Endometrial microvascular endothelial cells (primary cell): ENCODE data around the gene PARL. TPM values are rescaled to one million over a fixed set of nuclear protein-coding genes. Genes with fewer than 3 reads are reported as not detected.

ENCODE experiments used
- in situ Hi-C: cut with HindIII; loops from 2 replicates; pipeline ENCODE4 v1.10.0; 2017; ENCODE audit warnings: low sequenced_read_pairs, low pct_unique_long_range_greater_than_20kb; ENCODE audit errors: inconsistent ontology term
- total RNA-seq: library from RNA; depleted of rRNA; stranded (reverse); fragments of >200 nt; gene quantifications from one replicate; pipeline ENCODE4 v1.2.3, GENCODE V29; 2015; ENCODE audit errors: inconsistent ontology term

Gene PARL
- total RNA-seq, 1 donor from 2014 or later, result 37.4 TPM

GRCh38 chr3:183871541-183871940 is 13.1 kb downstream of the PARL start:
- in situ Hi-C loops, result no loop called here

DNA sequence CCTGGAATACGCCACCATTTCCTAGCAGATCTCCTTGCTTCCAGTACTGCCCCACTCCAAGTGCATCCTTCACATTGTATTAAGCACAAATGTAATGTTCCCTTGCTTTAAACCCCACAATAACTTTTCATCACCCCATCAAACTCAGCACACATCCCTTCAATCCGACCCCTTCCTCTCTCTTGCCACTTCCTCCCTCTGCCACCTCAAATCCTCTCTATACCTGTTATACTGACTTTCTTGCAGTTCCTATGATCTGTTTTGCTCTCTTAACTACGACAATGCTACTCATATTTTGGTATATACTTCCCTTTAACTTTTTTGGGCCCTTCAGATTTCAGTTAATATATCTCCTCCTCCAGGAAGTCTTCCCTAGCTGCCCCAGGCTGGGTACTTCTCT is 14.1 kb downstream of the PARL start:
- in situ Hi-C loops, result no loop called here

GRCh38 chr3:183868796-183869195 is 15.9 kb downstream of the PARL start:
- in situ Hi-C loops, result no loop called here

- in situ Hi-C loops, result no loop called here
These were observed 22.1 kb downstream of the PARL start for GRCh38 chr3:183862610-183863009.

- in situ Hi-C loops, result no loop called here
These were observed 26.8 kb downstream of the PARL start for GRCh38 chr3:183857863-183858262.

DNA sequence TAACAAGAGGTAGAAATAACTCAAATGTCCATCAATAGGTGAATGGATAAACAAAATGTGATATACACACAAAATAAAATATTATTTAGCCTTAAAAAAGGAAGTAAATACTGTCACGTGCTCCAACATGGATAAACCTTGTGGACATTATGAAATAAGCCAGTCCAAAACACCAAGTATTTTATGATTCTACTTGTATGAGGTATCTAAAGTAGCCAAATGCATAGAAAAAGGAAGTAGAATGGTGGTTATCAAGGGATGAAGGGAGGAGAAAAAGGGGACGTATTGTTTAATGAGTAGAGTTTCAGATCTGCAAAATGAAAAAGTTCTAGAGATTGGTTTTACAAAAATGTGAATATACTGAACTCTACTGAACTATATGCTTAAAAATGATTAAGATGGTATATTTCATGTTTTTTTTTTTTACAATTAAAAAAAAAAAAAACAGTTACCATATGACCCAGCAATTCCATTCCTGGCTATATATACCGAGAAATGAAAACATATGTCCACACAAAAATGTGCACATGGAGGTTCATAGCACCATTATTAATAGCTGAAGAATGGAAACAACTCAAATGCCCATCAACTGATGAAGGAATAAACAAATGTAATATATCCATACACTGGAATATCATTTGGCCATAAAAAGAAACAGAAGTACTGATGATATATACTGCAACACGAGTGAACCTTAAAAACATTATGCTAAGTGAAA is 30.2 kb downstream of the PARL start:
- in situ Hi-C loops, result no loop called here

- in situ Hi-C loops, result no loop called here
These were observed 38.9 kb downstream of the PARL start for GRCh38 chr3:183845608-183846288.

GRCh38 chr3:183845090-183845489 is 39.6 kb downstream of the PARL start:
- in situ Hi-C loops, result no loop called here

DNA sequence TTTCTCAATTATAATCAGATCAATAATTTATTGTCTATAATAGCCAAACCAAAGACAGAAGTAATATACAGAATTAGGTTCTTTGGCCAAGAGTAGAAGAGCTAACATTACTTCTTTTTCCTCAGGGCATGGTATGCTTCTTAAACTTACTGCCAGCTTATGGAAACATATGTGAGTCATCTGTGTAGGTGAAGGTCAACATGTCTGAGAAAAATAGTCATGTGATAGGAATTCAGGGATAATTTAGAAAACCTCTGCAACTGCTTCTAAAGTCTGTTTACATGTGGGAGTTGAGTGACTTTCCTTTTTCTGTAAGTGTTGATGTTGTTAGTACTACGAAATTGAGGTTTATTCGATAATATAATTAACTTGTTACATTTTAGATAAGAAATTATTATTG is 40.1 kb downstream of the PARL start:
- in situ Hi-C loops, result no loop called here

DNA sequence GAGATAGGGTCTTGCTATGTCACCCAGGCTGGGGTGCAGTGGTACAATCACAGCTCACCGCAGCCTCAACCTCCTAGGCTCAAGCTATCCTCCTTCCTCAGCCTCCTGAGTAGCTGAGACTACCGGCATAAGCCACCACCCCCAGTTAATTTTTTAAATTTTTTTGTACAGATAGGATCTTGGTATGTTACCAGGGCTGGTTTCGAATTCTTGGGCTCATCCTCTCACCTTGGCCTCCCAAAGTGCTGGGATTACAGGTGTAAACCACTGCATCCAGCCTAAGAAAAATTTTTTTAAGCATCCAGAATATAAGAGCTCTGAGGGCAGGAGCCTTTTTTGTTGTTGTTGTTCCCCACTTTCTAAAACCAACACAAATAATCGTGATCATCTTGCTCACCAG is 44.9 kb downstream of the PARL start:
- in situ Hi-C loops, result no loop called here

DNA sequence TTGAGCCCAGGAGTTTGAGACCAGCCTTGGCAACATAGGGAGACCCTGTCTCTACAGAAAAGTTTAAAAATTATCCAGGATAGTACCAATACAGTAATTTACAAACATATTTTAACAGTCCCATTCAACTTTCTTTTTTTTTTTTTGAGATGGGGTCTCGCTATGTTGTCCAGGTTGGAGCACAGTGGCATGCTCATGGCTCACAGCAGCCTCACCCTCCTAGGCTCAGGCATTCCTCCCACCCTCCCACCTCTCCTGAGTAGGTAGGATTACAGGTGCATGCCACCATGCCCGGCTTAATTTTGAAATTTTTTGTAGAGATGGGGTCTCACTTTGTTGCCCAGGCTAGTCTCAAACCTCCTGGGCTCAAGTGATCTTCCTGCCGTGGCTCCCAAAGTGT is 46.8 kb downstream of the PARL start:
- in situ Hi-C loops, result no loop called here

- in situ Hi-C loops, result no loop called here
These were observed 47.3 kb downstream of the PARL start for GRCh38 chr3:183837390-183837789.

DNA sequence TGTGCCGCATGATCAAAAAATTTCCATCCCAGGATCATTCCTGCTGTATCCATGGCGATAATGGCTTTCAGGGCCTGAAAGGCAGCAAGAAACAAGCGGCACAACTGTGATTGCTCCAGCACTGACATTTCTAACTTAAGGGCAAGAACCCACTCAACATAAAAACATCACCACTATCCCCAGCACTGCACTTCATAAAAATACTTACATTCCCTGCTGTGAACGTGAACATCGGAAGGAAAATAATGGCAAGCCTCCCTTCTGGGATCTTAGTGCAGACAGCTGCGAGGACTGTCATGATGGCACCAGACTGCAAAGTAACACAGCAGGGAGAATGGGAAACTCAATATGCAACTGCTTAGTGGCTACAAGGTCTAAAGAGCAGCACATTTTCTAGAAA is 51.2 kb downstream of the PARL start:
- in situ Hi-C loops, result no loop called here

- in situ Hi-C loops, result no loop called here
These were observed 54.5 kb downstream of the PARL start for GRCh38 chr3:183830187-183830586.

DNA sequence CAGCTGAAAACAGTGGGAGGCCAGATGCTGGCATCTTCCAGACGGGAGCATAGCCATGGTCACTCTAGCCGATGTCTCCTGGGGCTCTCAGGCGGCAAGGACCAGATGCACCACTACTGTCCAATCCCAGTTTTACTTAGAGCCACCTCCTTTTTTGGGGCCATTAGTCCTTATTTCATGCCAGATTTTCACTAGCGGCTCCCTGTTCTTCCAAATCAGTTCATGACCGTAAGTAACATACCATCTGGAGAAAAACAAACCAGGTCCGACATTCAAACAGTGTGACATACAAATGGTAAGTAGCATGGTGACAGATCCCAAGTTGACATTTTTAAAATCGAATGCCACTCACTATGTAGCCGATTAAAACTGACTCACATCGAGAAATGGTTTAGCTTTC is 55.2 kb downstream of the PARL start:
- in situ Hi-C loops, result no loop called here

GRCh38 chr3:183828538-183828870 is 56.2 kb downstream of the PARL start:
- in situ Hi-C loops, result no loop called here

DNA sequence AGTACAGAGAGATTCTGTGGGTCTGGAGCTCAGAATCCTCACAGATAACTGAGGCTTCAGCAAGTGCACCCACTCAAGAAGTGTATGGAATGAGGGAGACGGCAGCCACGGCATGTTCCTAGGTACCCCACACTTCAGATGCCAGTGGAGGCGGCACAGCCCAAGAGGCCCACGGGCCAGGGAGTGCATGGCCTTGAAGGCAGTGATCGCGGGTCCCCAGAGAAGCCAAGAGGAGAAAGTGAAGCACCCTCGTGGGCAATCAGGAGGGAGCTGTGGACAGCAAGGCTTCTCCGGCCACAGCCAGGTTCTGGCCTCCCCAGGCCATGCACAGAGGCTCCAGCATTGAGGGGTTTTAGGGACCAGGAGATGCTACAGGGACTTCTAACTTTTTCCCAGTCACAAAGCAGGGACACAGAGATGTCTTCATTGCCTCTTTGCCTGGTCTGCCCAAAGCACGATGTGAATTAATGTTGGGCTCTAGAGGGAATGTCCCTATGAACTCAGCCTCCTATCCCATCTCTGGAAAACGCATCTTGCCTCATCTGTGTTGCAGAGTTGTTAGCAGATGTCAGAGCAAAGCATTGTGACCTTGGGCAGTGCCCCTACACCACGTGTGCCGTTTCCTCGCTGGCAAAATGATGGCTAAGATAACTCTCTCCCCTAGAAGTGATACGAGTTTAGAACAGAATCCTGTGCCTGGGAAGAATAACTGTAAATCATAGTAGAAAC is 56.7 kb downstream of the PARL start:
- in situ Hi-C loops, result no loop called here

DNA sequence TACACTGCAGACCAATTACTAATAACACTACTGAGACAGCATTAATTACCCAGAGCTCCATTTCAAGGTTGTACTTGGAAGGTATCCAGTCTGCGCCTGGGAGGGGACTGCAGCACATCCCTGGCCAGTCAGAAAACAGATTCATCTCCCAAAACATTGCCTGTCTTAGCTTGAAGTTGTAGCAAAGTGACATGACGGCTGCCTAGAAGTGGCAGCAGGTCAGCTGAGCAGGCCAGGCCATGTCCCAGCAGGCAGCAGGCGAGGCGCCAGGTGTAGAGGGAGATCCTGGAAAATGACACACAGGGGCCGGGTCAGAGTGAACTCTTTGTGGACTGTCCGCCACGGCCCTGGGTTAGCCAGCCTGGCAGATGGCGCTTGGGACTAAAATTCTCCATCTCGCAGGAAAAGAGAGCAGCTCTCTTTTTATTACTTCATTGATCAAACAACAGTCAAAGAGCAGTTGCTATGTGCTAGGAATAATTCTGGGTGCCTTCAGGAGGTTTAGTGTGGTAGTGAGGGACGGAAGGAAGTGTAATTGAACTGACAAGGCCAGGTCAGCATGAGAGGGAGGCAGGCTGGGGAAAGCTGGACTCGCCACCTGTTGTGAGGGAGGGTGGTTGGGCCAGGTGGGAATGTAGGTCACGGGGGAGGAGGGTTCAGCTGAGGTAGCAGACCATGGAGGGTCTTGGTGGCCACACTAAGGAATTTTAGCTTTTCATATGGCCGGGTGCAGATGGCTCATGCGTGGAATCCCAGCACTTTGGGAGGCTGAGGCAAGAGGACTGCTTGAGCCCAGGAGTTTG is 58.0 kb downstream of the PARL start:
- in situ Hi-C loops, result no loop called here

DNA sequence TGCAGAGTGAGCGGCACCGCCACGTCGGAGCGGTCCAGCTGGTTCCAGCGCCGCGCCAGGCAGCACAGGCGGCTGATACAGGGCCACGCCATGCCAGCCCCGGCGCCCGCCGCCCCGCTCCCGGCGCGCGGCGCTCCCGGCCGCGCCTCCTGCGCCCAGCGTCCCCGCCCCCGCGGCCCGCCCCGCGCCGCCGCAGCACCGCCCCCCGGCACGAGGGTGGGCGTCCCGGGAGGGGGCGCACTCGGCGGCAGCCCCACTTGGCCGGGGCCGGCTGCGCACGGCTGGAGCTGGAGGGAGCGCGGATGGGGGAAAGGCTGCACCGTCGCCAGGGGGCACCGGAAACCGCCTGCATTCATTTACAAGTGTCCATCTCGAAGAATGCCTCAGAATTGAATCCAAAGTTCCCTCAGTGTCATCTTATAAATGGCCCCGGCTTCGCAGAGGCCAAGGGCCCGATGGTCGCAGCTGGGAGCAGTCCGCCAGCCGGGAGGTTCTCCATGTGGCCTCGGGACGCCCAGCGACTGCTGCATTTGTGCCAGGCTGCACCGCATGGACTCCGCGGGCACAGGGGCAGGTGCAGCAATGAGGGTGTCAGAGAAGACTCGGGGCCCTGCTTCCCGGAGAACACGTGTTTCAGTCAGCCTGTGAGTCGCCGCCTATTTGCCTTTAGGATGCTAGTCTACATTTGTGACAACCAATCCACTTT is 59.1 kb downstream of the PARL start, which contains the start of gene MAP6D1:
Gene MAP6D1, minus strand, starts transcription at position 122 of the 706 bp plus-strand sequence. Its CDS starts 30 bp downstream, at position 92.
- in situ Hi-C loops, result no loop called here
